OCI-LY3 (cell line): ENCODE data around the gene AP3S2.

Source experiments
- H2AFZ ChIP-seq: fragments of 200-600, 300-600 bp; shearing (Covaris generic); 2 replicates; pipeline ENCODE4 v1.6.0; 2014; ENCODE audit warnings: antibody characterized with exemption, low read depth, low read length
- H3K27ac ChIP-seq: fragments of 200-600, 300-600 bp; sonication (generic); 2 replicates; pipeline ENCODE4 v1.5.1; 2014; ENCODE audit warnings: mild to moderate bottlenecking, low read length, moderate library complexity, mixed read lengths
- H3K27me3 ChIP-seq: fragments of 200-600, 300-600 bp; sonication (generic); 2 replicates; pipeline ENCODE4 v1.6.1; 2014; ENCODE audit warnings: low read depth, low read length, mixed read lengths
- H3K36me3 ChIP-seq: fragments of 200-600, 300-600 bp; sonication (generic); replicated peaks from 2 replicates; pipeline ENCODE3; 2014; ENCODE audit warnings: low read depth, low read length, mixed read lengths
- H3K4me1 ChIP-seq: fragments of 300-600, 200-600 bp; sonication (generic); 2 replicates; pipeline ENCODE4 v1.6.1; 2014; ENCODE audit warnings: low read length, mixed read lengths
- H3K4me2 ChIP-seq: fragments of 200-600, 300-600 bp; sonication (generic); 2 replicates; pipeline ENCODE4 v1.6.1; 2014; ENCODE audit warnings: low read length, mixed read lengths
- H3K4me3 ChIP-seq: fragments of 300-600, 200-600 bp; sonication (generic); 2 replicates; pipeline ENCODE4 v1.5.1; 2014; ENCODE audit warnings: antibody characterized with exemption, mild to moderate bottlenecking, low read length, moderate library complexity
- H3K79me2 ChIP-seq: fragments of 300-600, 200-600 bp; shearing (Covaris generic); 2 replicates; pipeline ENCODE4 v1.6.1; 2014; ENCODE audit warnings: mild to moderate bottlenecking, low read length, mixed read lengths
- H3K9ac ChIP-seq: fragments of 300-600, 200-600 bp; shearing (Covaris generic); 2 replicates; pipeline ENCODE4 v1.6.0; 2014; ENCODE audit warnings: mild to moderate bottlenecking, low read length, moderate library complexity
- H3K9me3 ChIP-seq: fragments of 200-600, 300-600 bp; shearing (Covaris generic); 2 replicates; pipeline ENCODE4 v1.6.1; 2014; ENCODE audit warnings: low read length, mixed read lengths; ENCODE audit not compliant: insufficient read depth
- H4K20me1 ChIP-seq: fragments of 200-600, 300-600 bp; sonication (generic); 2 replicates; pipeline ENCODE4 v1.6.1; 2016; ENCODE audit warnings: low read length, mixed read lengths; ENCODE audit not compliant: insufficient read depth
- EZH2phosphoT487 ChIP-seq: fragments of 200-600 bp; shearing (Covaris generic); IDR thresholded peaks from 2 replicates; pipeline ENCODE4 v1.6.1; 2018; ENCODE audit warnings: antibody characterized with exemption, mixed run types, low read depth
- TF ChIP-seq, protein P1 (sequence below): fragments of 200-600, 300-600 bp; sonication (generic); IDR thresholded peaks from 2 replicates; pipeline ENCODE4 v1.5.1; 2014; ENCODE audit warnings: antibody characterized with exemption, low read length, low read depth

The AP3S2 gene

GRCh38 chr15:89823836-89824606, 69.8 kb downstream of the AP3S2 start:
- Histone ChIP-seq H4K20me1 (no peaks in the 10 kb centered on the region), H2AFZ (no peak overlapping the region), H3K79me2 (no peaks in the 10 kb centered on the region), H3K4me3 (no peak overlapping the region), H3K27me3 (no peaks in the 10 kb centered on the region), H3K9me3 (no peaks in the 10 kb centered on the region), H3K27ac (no peak overlapping the region), H3K36me3 (no peaks in the 10 kb centered on the region), H3K4me2 (peak overlapping the region; percentile 84), H3K9ac (peak overlapping the region; percentile 44; the same call in 1 of the 2 replicates), H3K4me1 (peaks cover 55% of the 10 kb centered on the region)
- no peak for TF ChIP-seq EZH2phosphoT487
- TF ChIP-seq, protein P1, sequence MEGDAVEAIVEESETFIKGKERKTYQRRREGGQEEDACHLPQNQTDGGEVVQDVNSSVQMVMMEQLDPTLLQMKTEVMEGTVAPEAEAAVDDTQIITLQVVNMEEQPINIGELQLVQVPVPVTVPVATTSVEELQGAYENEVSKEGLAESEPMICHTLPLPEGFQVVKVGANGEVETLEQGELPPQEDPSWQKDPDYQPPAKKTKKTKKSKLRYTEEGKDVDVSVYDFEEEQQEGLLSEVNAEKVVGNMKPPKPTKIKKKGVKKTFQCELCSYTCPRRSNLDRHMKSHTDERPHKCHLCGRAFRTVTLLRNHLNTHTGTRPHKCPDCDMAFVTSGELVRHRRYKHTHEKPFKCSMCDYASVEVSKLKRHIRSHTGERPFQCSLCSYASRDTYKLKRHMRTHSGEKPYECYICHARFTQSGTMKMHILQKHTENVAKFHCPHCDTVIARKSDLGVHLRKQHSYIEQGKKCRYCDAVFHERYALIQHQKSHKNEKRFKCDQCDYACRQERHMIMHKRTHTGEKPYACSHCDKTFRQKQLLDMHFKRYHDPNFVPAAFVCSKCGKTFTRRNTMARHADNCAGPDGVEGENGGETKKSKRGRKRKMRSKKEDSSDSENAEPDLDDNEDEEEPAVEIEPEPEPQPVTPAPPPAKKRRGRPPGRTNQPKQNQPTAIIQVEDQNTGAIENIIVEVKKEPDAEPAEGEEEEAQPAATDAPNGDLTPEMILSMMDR = no peak

- Histone ChIP-seq H3K4me1 (peaks cover 55% of the 10 kb centered on the region), H3K9me3 (no peaks in the 10 kb centered on the region), H3K4me3 (peak overlapping the region; percentile 68), H3K27ac (0 out of 2 replicates have a peak overlapping the region, but pooled peaks have one; percentile 0), H3K9ac (peak overlapping the region; percentile 44; the same call in 1 of the 2 replicates), H3K79me2 (no peaks in the 10 kb centered on the region), H4K20me1 (no peaks in the 10 kb centered on the region), H3K27me3 (no peaks in the 10 kb centered on the region), H3K36me3 (no peaks in the 10 kb centered on the region), H2AFZ (no peak overlapping the region), H3K4me2 (peak overlapping the region; percentile 84)
- TF ChIP-seq EZH2phosphoT487 = no peak
- TF ChIP-seq, protein P1 = no peak
Measured at GRCh38 chr15:89822951-89823711, 70.7 kb downstream of the AP3S2 start.

DNA sequence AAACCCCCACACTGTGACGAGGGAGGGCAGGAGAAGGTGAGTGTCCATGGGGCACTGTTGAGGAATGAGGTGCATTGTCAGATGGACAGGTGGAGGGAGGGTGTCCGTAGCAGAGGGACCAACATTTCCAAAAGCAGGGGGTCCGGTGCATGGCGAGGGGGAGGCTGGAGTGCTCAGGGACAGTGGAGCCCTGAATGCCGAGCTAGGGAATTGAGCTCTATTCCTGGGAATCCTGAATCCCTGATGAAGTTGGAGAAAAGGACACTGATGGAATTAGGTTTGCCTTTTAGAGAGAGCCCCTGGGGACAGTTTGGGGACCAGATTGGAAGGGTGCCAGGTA, 71.2 kb downstream of the AP3S2 start:
- peaks cover 55% of the 10 kb centered on the region for H3K4me1 ChIP-seq
- H3K9ac ChIP-seq = peak overlapping the region; percentile 55
- H3K4me3 ChIP-seq = peak overlapping the region; percentile 68
- H4K20me1 ChIP-seq = no peaks in the 10 kb centered on the region
- peak overlapping the region; percentile 36 for H3K27ac ChIP-seq
- TF ChIP-seq EZH2phosphoT487 = no peak
- TF ChIP-seq, protein P1 = no peak
- no peak overlapping the region for H2AFZ ChIP-seq
- H3K27me3 ChIP-seq = no peaks in the 10 kb centered on the region
- peak overlapping the region; percentile 84 for H3K4me2 ChIP-seq
- no peaks in the 10 kb centered on the region for H3K9me3 ChIP-seq
- H3K79me2 ChIP-seq = no peaks in the 10 kb centered on the region
- no peaks in the 10 kb centered on the region for H3K36me3 ChIP-seq

DNA sequence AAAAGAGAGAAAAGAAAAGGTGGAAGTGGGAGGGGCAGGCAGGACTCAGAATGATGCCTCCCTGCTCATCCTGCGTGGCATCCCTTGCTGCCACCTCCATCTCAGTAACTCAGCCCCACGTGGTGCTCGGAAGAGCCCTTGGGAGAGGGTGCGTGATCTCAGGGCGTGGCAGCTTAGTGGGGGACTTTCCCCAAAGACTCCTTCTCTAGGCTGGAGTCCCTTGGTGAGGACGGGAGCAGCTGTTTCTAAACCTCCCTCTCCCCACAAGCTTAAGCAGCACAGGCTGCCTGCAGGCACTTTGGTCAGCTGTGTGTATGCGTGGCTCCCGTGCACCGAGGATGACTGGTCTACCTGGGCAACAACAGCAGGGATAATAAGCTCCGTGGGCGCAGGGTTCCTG, 71.8 kb downstream of the AP3S2 start:
- H3K27me3 ChIP-seq = no peaks in the 10 kb centered on the region
- peak overlapping the region; percentile 3; the same call in 1 of the 2 replicates for H2AFZ ChIP-seq
- H3K36me3 ChIP-seq = no peaks in the 10 kb centered on the region
- H3K9me3 ChIP-seq = no peaks in the 10 kb centered on the region
- peak overlapping the region; percentile 36 for H3K27ac ChIP-seq
- no peaks in the 10 kb centered on the region for H3K79me2 ChIP-seq
- peak overlapping the region; percentile 55 for H3K9ac ChIP-seq
- peak overlapping the region; percentile 68 for H3K4me3 ChIP-seq
- peaks cover 55% of the 10 kb centered on the region for H3K4me1 ChIP-seq
- H4K20me1 ChIP-seq = no peaks in the 10 kb centered on the region
- TF ChIP-seq, protein P1 = no peak
- TF ChIP-seq EZH2phosphoT487 = no peak
- H3K4me2 ChIP-seq = peak overlapping the region; percentile 84
